A673 (cell line): ENCODE results near the gene ZNF836.

Experiments
- CTCF ChIP-seq: fragments of 300-800, 200-600 bp; sonication (generic); conservative IDR thresholded peaks from 2 replicates; pipeline ENCODE4 v1.5.1; 2017; ENCODE audit warnings: low read depth, mild to moderate bottlenecking, antibody characterized with exemption, low read length, moderate library complexity, mixed read lengths
- EZH2 ChIP-seq: fragments of 200-600 bp; sonication (generic); IDR thresholded peaks from 2 replicates; pipeline ENCODE4 v1.6.1; 2017; ENCODE audit warnings: borderline replicate concordance, low read depth, mild to moderate bottlenecking, mixed read lengths, antibody characterized with exemption, low read length; ENCODE audit not compliant: poor library complexity, severe bottlenecking

- TF ChIP-seq CTCF (no peak), EZH2 (no peak)
Measured at GRCh38 chr19:52187407-52187806, 16.0 kb upstream of the ZNF836 start.
